A549 treated with dexamethasone at 1 μM for 4 hours (cell line): ENCODE measurements around the gene CXorf51A. TPM values are rescaled to one million over a fixed set of nuclear protein-coding genes. Genes with fewer than 3 reads are reported as not detected.

ENCODE experiments used
- total RNA-seq: library from RNA; stranded (reverse); fragments of 200-300 nt; extraction: Qiagen RNA extraction; gene quantifications from 5 replicates; pipeline ENCODE4 v1.2.3, GENCODE V29; 2022

The CXorf51A gene
- total RNA-seq: not detected in 5 replicates

GRCh38 chrX:146814644-146815043 is at the start of gene CXorf51A:
Gene CXorf51A, minus strand, starts transcription at chrX:146814744. Its CDS starts 21 bp downstream, at chrX:146814723.

DNA sequence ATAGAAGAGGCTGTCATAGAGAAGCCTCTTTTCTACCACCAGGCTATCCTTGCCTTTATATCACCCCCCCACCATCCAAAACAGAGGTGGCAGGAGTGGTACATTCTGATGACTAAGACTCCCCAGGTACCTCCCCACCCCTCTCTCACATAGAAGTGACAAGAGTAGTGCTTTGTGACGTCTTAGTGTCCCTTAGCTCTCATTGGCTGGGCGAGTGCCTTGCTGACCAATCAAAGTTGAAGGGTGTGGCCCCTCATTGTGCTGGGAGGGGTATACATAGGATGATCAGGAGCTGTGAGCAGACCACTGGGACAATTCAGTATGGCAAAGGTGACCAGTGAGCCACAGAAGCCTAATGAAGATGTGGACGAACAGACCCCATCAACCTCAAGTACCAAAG is 5.1 kb downstream of the CXorf51A start, which contains the start of gene CXorf51B:
TSS of gene CXorf51B (plus strand) at position 301 of the 400 bp plus-strand sequence. CDS start at position 322, 21 bp downstream.

Other genes with a start within 250 kb of the CXorf51A start
- gene CXorf51B, start 5.0 kb downstream of the CXorf51A start, total RNA-seq: not detected in 5 replicates